ENCODE measurements around the gene TMEM53. TPM values are rescaled to one million over a fixed set of nuclear protein-coding genes. Genes with fewer than 3 reads are reported as not detected.

Gene TMEM53
- total RNA-seq, 1 experiment from 2014 or later = 22.9 TPM

DNA sequence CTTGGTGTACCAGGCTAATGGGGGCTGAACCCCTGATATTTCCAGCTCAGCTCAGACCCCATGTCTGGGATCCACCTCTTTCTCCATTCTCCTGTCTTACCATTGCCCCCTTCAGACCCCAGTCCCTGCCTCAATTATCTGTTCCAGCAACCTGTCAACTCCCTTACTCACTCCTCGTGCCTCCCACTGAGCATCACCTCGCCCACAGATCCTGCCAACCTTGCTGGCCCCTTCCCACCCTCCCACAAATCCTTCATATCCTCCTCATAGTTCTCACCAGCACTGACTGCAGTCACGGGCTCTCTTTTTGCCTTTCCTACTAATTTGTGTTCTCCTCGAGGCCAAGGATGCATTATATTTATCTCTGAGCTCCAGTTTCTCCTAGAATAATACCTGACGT is 62.9 kb downstream of the TMEM53 start:
- no peaks in the 10 kb centered on the region for H3K36me3 ChIP-seq (ENCODE audit: control insufficient read depth, insufficient read depth, low read length)
- ChIA-PET CTCF (interaction anchor here (0.5 to 1.8 kb wide), 2 partner anchors 41 to 618 kb away, joined by 4 to 5 read pairs; no protein-coding TSS in a partner anchor), POLR2A (interaction anchor here (0.5 to 0.6 kb wide), 3 partner anchors 21 to 254 kb away, joined by 5 read pairs; no protein-coding TSS in a partner anchor)
- in situ Hi-C loops (cut with HindIII; ENCODE audit: low pct_unique_long_range_greater_than_20kb, low sequenced_read_pairs) = no loop called here
- no peak for TF ChIP-seq POLR2AphosphoS5 (IDR thresholded peaks at IDR 0.05; ENCODE audit: low read depth, low read length)
- H3K9me3 ChIP-seq (ENCODE audit: control insufficient read depth, insufficient read depth, low read depth, low read length) = no peaks in the 10 kb centered on the region
- no peak overlapping the region for H3K27ac ChIP-seq (ENCODE audit: low read length)
- H3K27me3 ChIP-seq (ENCODE audit: control insufficient read depth, insufficient read depth, low read length) = no peaks in the 10 kb centered on the region
- DNase-seq (ENCODE audit: low read depth, low spot score) = no peak
- no peak overlapping the region for H3K4me3 ChIP-seq (ENCODE audit: low read depth in 2 of 2, low read length in 2 of 2)
- intact Hi-C loops (cut with micrococcal nuclease; ENCODE audit: unreplicated experiment) = no loop called here
- H3K4me1 ChIP-seq (ENCODE audit: control insufficient read depth, insufficient read depth, low read length) = no peaks in the 10 kb centered on the region
- no TSS peak for BruUV-seq (replicated peaks)
- no peak for ATAC-seq

DNA sequence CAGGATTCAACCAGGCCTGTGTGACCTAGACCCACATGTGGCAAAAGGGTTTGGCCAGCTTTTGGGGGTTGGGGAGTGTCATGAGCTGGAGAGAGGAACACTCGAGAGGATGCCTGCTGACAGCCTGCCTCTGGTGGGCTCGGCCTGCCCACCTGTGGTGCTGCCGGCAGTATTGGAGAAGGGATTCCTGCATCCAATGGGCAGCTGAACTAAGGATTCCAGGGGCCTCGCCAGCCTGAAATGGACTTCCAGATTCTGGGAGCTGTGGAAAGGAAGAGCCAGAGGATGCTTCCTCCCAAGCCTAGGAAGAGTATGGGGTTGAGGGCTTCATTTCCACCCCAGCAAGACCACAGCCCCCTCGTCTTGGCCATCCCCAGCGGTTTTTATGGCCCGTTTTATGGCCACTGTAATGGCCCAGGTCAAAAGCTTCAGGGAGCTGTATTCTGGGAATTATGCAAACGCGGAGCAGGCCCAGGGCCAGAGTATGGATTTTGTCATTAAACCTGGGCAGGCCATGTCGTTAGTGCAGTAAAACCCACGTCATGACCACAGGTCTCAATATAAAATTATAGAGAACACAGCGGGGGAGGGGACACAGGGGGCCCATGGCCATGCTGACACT is 63.6 kb downstream of the TMEM53 start:
- in situ Hi-C loops (cut with HindIII; ENCODE audit: low pct_unique_long_range_greater_than_20kb, low sequenced_read_pairs) (no loop called here), intact Hi-C loops (cut with micrococcal nuclease; ENCODE audit: unreplicated experiment) (no loop called here)
- Histone ChIP-seq H3K27ac (ENCODE audit: low read length) (no peak overlapping the region), H3K36me3 (ENCODE audit: control insufficient read depth, insufficient read depth, low read length) (no peaks in the 10 kb centered on the region), H3K27me3 (ENCODE audit: control insufficient read depth, insufficient read depth, low read length) (no peaks in the 10 kb centered on the region), H3K4me1 (ENCODE audit: control insufficient read depth, insufficient read depth, low read length) (no peaks in the 10 kb centered on the region), H3K4me3 (ENCODE audit: low read depth in 2 of 2, low read length in 2 of 2) (no peak overlapping the region), H3K9me3 (ENCODE audit: control insufficient read depth, insufficient read depth, low read depth, low read length) (no peaks in the 10 kb centered on the region)
- no TSS peak for BruUV-seq (replicated peaks)
- ATAC-seq = no peak; the same call in 1 of the 2 replicates
- POLR2A ChIA-PET = no interaction called here
- TF ChIP-seq POLR2AphosphoS5 (IDR thresholded peaks at IDR 0.05; ENCODE audit: low read depth, low read length) (no peak), TCF7L2 (IDR thresholded peaks at IDR 0.05; ENCODE audit: low read depth, low read length) (no peak), SIN3A (IDR thresholded peaks at IDR 0.05; ENCODE audit: borderline replicate concordance, insufficient read depth, low read depth, low read length) (no peak)
- TF ChIP-seq, protein P1, sequence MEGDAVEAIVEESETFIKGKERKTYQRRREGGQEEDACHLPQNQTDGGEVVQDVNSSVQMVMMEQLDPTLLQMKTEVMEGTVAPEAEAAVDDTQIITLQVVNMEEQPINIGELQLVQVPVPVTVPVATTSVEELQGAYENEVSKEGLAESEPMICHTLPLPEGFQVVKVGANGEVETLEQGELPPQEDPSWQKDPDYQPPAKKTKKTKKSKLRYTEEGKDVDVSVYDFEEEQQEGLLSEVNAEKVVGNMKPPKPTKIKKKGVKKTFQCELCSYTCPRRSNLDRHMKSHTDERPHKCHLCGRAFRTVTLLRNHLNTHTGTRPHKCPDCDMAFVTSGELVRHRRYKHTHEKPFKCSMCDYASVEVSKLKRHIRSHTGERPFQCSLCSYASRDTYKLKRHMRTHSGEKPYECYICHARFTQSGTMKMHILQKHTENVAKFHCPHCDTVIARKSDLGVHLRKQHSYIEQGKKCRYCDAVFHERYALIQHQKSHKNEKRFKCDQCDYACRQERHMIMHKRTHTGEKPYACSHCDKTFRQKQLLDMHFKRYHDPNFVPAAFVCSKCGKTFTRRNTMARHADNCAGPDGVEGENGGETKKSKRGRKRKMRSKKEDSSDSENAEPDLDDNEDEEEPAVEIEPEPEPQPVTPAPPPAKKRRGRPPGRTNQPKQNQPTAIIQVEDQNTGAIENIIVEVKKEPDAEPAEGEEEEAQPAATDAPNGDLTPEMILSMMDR (IDR thresholded peaks at IDR 0.05) = no peak
- TF ChIP-seq, protein P2, sequence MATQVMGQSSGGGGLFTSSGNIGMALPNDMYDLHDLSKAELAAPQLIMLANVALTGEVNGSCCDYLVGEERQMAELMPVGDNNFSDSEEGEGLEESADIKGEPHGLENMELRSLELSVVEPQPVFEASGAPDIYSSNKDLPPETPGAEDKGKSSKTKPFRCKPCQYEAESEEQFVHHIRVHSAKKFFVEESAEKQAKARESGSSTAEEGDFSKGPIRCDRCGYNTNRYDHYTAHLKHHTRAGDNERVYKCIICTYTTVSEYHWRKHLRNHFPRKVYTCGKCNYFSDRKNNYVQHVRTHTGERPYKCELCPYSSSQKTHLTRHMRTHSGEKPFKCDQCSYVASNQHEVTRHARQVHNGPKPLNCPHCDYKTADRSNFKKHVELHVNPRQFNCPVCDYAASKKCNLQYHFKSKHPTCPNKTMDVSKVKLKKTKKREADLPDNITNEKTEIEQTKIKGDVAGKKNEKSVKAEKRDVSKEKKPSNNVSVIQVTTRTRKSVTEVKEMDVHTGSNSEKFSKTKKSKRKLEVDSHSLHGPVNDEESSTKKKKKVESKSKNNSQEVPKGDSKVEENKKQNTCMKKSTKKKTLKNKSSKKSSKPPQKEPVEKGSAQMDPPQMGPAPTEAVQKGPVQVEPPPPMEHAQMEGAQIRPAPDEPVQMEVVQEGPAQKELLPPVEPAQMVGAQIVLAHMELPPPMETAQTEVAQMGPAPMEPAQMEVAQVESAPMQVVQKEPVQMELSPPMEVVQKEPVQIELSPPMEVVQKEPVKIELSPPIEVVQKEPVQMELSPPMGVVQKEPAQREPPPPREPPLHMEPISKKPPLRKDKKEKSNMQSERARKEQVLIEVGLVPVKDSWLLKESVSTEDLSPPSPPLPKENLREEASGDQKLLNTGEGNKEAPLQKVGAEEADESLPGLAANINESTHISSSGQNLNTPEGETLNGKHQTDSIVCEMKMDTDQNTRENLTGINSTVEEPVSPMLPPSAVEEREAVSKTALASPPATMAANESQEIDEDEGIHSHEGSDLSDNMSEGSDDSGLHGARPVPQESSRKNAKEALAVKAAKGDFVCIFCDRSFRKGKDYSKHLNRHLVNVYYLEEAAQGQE (IDR thresholded peaks at IDR 0.05; ENCODE audit: insufficient read depth in 1 of 2, low read depth in 2 of 2, low read length in 1 of 2) = no peak
- DNase-seq (ENCODE audit: low read depth, low spot score) = no peak
- CTCF ChIA-PET = interaction anchor here (1.8 kb wide), 1 partner anchor 42 kb away, joined by 4 read pairs; no protein-coding TSS in a partner anchor
